K562 (cell line): Measurements from ENCODE around the gene KLHL41. TPM values are rescaled to one million over a fixed set of nuclear protein-coding genes. Genes with fewer than 3 reads are reported as not detected.

Experiments used
- ARHGAP35 ChIP-seq: fragments of 450-650 bp; IDR thresholded peaks from 2 replicates; pipeline ENCODE4 v1.6.1; 2018; ENCODE audit not compliant: partially characterized antibody
- BRCA1 ChIP-seq, 2 experiments: fragments of 450-650 bp in 1 of 2; sonication (generic) in 1 of 2; formaldehyde crosslinking in 1 of 2; IDR thresholded peaks; 2 replicates each; pipeline versions ENCODE4 v1.5.0 to v1.6.1; 2017 to 2020; ENCODE audit warnings: mild to moderate bottlenecking in 1 of 2, missing genetic modification reagents in 1 of 2
- CBX8 ChIP-seq: fragments of 200-600 bp; sonication (generic); IDR thresholded peaks from 2 replicates; pipeline ENCODE4 v1.6.1; 2012; ENCODE audit warnings: borderline replicate concordance, mixed run types, low read depth, mild to moderate bottlenecking, moderate library complexity, mixed read lengths, low read length, control low read depth, inconsistent platforms; ENCODE audit not compliant: poor library complexity, severe bottlenecking; ENCODE audit errors: extremely low read depth
- DIDO1 ChIP-seq: fragments of 450-650 bp; IDR thresholded peaks from 2 replicates; pipeline ENCODE4 v1.6.1; 2016; ENCODE audit warnings: low read depth, missing biosample characterization, missing genetic modification characterization
- KLF13 ChIP-seq: fragments of 450-650 bp; IDR thresholded peaks from 2 replicates; pipeline ENCODE4 v1.6.1; 2016; ENCODE audit warnings: missing genetic modification characterization, low read depth, mild to moderate bottlenecking, missing compliant biosample characterization, moderate library complexity, borderline replicate concordance
- NFE2L1 ChIP-seq: fragments of 450-650 bp; IDR thresholded peaks from 2 replicates; pipeline ENCODE4 v1.6.1; 2016; ENCODE audit warnings: missing genetic modification characterization, low read depth, mild to moderate bottlenecking, missing compliant biosample characterization, moderate library complexity, borderline replicate concordance
- SIN3A ChIP-seq, 2 experiments: fragments of 150-350 bp in 1 of 2; IDR thresholded peaks; 2 replicates each; pipeline ENCODE4 v1.6.1; 2011 to 2016; ENCODE audit warnings: borderline replicate concordance in 2 of 2, low read depth in 2 of 2, low read length in 2 of 2, mild to moderate bottlenecking in 2 of 2, moderate library complexity in 2 of 2; ENCODE audit not compliant: control insufficient read depth in 1 of 2
- TFAM ChIP-seq: fragments of 250-450 bp; sonication (Bioruptor Pico); conservative IDR thresholded peaks from 2 replicates; pipeline ENCODE4 v1.5.0; 2021; ENCODE audit warnings: mild to moderate bottlenecking, moderate library complexity
- TRIM24 ChIP-seq, 2 experiments: fragments of 450-650 bp; IDR thresholded peaks; 2 replicates each; pipeline ENCODE4 v1.6.1; 2016
- ZNF764 ChIP-seq: fragments of 250-450 bp; sonication (Bioruptor Pico); IDR thresholded peaks from 2 replicates; pipeline ENCODE4 v1.4.0; 2020; ENCODE audit warnings: low read depth, mild to moderate bottlenecking, moderate library complexity
- polyA plus RNA-seq, 8 experiments: library from polyadenylated mRNA; depleted of rRNA in 4 of 8; stranded (reverse) in 5 of 8; unstranded in 3 of 8; fragments of >200 nt; fragmentation: Nextera tagmentation in 2 of 8; fragmentation: Illumina TruSeq in 1 of 8; extraction: Ambion mirVana in 2 of 8; extraction: Trizol in 1 of 8; gene quantifications; 2 replicates each; pipeline versions ENCODE4 v1.2.1 to v1.2.3, GENCODE V29; 2011 to 2014; ENCODE audit warnings: inconsistent platforms in 1 of 8, missing spikeins in 1 of 8
- total RNA-seq, 7 experiments: library from RNA; depleted of rRNA in 6 of 7; stranded (reverse); fragments of >200 nt in 6 of 7; fragmentation: Illumina TruSeq in 2 of 7; extraction: Trizol in 2 of 7; gene quantifications; 2 replicates each; pipeline versions ENCODE4 v1.2.1 to v1.2.3, GENCODE V29; 2011 to 2021; ENCODE audit warnings: low replicate concordance in 1 of 7
- TF ChIP-seq, protein P1 (sequence below): sonication (generic); formaldehyde crosslinking; IDR thresholded peaks from 2 replicates; pipeline ENCODE4 v1.9.0; 2022; ENCODE audit warnings: mild to moderate bottlenecking, missing genetic modification reagents
- TF ChIP-seq, protein P2 (sequence below): fragments of 250-450 bp; sonication (Bioruptor Pico); IDR thresholded peaks from 2 replicates; pipeline ENCODE4 v1.5.1; 2021; ENCODE audit warnings: mild to moderate bottlenecking
- TF ChIP-seq, protein P3 (sequence below): sonication (generic); formaldehyde crosslinking; IDR thresholded peaks from 2 replicates; pipeline ENCODE4 v1.8.1; 2023; ENCODE audit warnings: mild to moderate bottlenecking, missing genetic modification reagents
- TF ChIP-seq, protein P4 (sequence below): fragments of 200-800 bp; sonication (Bioruptor generic); IDR thresholded peaks from 2 replicates; pipeline ENCODE4 v1.6.1; 2016; ENCODE audit warnings: missing genetic modification characterization, missing compliant biosample characterization

KLHL41 gene
- total and polyA plus RNA-seq, 9 of the 15 experiments (the other 6 are each of a cell fraction or from before 2014, with no cell fraction given): 0.05 to 1.5 (median 0.09) TPM

DNA sequence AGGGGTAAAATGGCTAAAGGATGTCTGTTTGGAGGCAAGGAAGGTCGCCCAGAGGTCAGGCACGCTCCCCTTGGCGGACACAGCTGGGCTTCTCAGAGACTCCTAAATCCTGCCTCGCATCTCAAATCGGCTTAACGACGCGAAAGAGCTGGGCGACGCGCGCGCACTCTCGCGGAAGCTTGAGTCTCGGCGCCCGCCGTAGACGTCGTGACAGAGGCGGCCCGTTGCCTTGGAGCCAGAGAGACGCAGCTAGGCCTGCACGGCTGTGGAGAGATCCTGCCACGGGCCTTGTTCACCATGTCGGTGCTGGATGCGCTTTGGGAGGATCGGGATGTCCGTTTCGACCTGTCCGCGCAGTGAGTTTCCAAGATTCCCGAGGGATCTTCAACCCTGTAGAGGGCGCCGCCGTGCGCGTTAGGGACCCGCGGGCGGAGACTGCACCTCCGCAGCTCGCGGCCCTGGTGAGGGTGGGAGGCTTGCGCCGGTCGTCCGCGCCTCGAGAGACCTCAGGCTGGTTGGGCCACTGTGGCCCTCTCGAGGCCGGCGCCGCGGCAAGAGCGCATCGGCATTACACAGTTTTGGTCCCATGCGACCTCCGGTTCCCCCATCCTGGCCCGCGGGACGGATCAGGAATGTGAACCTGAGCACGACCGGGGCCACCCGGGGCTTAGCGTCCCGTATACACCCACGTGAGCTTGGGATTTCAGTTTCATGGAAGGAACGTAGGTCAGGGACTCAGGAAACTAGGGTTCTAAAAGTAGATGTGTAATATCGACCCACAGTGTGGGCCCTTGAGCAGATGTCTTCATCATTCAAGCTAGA, 30.0 kb upstream of the KLHL41 start, which contains the start of gene BBS5 (continued):
- TF ChIP-seq BRCA1 (IDR thresholded peaks at IDR 0.05) (no peak), BRCA1 (CRISPR knock-in tag; IDR thresholded peaks at IDR 0.05) (no peak), ARHGAP35 (no peak), CBX8 (no peak), DIDO1 (peak; percentile 85), NFE2L1 (tag) (no peak), KLF13 (0 out of 2 replicates have a peak, but pooled peaks have one; percentile 11), ZNF764 (CRISPR knock-in tag) (0 out of 2 replicates have a peak, but pooled peaks have one; percentile 17), SIN3A (IDR thresholded peaks at IDR 0.05; ENCODE audit: borderline replicate concordance in 2 of 2, control insufficient read depth in 1 of 2, low read depth in 2 of 2, low read length in 2 of 2) (peak; percentile 93 to 98; a peak in 3 of 4 replicates), TFAM (CRISPR knock-in tag) (no peak), TRIM24 (IDR thresholded peaks at IDR 0.05) (no peak)
- TF ChIP-seq, protein P1, sequence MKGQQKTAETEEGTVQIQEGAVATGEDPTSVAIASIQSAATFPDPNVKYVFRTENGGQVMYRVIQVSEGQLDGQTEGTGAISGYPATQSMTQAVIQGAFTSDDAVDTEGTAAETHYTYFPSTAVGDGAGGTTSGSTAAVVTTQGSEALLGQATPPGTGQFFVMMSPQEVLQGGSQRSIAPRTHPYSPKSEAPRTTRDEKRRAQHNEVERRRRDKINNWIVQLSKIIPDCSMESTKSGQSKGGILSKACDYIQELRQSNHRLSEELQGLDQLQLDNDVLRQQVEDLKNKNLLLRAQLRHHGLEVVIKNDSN (CRISPR knock-in tag): 0 out of 2 replicates have a peak, but pooled peaks have one; percentile 44
- TF ChIP-seq, protein P2, sequence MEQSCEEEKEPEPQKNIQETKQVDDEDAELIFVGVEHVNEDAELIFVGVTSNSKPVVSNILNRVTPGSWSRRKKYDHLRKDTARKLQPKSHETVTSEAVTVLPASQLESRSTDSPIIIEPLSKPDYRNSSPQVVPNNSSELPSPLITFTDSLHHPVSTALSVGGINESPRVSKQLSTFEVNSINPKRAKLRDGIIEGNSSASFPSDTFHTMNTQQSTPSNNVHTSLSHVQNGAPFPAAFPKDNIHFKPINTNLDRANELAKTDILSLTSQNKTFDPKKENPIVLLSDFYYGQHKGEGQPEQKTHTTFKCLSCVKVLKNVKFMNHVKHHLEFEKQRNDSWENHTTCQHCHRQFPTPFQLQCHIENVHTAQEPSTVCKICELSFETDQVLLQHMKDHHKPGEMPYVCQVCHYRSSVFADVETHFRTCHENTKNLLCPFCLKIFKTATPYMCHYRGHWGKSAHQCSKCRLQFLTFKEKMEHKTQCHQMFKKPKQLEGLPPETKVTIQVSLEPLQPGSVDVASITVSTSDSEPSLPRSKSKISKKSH (CRISPR knock-in tag): no peak
- TF ChIP-seq, protein P3, sequence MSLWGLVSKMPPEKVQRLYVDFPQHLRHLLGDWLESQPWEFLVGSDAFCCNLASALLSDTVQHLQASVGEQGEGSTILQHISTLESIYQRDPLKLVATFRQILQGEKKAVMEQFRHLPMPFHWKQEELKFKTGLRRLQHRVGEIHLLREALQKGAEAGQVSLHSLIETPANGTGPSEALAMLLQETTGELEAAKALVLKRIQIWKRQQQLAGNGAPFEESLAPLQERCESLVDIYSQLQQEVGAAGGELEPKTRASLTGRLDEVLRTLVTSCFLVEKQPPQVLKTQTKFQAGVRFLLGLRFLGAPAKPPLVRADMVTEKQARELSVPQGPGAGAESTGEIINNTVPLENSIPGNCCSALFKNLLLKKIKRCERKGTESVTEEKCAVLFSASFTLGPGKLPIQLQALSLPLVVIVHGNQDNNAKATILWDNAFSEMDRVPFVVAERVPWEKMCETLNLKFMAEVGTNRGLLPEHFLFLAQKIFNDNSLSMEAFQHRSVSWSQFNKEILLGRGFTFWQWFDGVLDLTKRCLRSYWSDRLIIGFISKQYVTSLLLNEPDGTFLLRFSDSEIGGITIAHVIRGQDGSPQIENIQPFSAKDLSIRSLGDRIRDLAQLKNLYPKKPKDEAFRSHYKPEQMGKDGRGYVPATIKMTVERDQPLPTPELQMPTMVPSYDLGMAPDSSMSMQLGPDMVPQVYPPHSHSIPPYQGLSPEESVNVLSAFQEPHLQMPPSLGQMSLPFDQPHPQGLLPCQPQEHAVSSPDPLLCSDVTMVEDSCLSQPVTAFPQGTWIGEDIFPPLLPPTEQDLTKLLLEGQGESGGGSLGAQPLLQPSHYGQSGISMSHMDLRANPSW (CRISPR knock-in tag): no peak
- TF ChIP-seq, protein P4, sequence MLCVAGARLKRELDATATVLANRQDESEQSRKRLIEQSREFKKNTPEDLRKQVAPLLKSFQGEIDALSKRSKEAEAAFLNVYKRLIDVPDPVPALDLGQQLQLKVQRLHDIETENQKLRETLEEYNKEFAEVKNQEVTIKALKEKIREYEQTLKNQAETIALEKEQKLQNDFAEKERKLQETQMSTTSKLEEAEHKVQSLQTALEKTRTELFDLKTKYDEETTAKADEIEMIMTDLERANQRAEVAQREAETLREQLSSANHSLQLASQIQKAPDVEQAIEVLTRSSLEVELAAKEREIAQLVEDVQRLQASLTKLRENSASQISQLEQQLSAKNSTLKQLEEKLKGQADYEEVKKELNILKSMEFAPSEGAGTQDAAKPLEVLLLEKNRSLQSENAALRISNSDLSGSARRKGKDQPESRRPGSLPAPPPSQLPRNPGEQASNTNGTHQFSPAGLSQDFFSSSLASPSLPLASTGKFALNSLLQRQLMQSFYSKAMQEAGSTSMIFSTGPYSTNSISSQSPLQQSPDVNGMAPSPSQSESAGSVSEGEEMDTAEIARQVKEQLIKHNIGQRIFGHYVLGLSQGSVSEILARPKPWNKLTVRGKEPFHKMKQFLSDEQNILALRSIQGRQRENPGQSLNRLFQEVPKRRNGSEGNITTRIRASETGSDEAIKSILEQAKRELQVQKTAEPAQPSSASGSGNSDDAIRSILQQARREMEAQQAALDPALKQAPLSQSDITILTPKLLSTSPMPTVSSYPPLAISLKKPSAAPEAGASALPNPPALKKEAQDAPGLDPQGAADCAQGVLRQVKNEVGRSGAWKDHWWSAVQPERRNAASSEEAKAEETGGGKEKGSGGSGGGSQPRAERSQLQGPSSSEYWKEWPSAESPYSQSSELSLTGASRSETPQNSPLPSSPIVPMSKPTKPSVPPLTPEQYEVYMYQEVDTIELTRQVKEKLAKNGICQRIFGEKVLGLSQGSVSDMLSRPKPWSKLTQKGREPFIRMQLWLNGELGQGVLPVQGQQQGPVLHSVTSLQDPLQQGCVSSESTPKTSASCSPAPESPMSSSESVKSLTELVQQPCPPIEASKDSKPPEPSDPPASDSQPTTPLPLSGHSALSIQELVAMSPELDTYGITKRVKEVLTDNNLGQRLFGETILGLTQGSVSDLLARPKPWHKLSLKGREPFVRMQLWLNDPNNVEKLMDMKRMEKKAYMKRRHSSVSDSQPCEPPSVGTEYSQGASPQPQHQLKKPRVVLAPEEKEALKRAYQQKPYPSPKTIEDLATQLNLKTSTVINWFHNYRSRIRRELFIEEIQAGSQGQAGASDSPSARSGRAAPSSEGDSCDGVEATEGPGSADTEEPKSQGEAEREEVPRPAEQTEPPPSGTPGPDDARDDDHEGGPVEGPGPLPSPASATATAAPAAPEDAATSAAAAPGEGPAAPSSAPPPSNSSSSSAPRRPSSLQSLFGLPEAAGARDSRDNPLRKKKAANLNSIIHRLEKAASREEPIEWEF (CRISPR knock-in tag): no peak
